ENCODE results near the gene COQ10A.

The COQ10A gene

DNA sequence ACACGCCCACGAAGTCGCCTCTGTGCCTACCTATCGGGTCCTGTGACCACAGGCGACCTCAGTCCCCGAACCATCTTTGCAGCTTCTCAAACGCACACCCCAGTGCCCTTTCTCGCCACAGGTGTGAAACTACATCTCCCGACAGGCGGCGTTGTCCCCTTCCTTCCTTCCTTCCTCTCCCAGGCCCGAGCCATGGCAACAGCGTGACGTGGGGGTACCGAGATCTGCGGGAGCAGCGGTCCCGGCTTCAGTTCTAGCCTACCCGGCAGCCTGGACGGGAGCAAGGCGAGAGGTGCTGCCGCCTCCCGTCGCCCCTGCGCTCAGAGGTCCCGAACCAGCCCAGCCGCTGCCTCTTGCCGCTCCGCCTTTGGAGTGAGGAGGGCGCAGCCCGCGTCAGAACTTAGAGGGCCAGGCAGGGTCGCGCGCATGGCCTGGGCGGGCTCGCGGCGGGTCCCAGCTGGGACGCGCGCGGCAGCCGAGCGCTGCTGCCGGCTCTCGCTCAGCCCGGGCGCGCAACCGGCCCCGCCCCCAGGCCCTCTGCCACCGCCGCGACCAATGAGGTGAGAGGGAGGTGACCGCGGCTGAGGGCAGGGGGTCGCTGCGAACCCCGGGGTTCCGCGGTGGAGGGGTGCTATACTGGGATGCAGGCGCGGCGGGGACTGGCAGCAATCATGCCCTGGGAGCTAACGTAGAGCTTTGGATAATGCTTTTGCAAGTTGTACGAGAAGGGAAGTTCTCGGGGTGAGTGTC lies at the start of gene COQ10A:
Gene COQ10A, plus strand, starts transcription at position 250 of the 750 bp plus-strand sequence. Its CDS starts 177 bp downstream, at position 427.
- peak; percentile 94 for DNase-seq (ENCODE audit: low spot score)
- no peak for TF ChIP-seq CTCF (IDR thresholded peaks at IDR 0.05; ENCODE audit: extremely low read depth, missing control alignments)

DNA sequence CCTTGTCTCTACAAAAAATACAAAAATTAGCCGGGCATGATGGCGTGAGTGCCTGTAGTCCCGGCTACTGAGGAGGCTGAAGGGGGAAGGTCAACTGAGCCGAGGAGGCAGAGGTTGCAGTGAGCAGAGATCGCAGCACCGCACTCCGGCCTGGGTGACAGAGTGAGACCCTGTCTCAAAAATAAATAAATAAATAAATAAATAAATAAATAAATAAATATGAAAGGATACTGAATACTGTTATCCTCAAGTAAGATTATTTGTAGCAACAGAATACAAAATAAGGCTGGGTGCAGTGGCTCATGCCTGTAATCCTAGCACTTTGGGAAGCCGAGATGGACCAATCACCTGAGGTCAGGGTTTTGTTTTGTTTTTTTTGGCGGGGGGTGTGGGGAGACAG lies 46.9 kb upstream of the COQ10A start:
- no peak for TF ChIP-seq CTCF (IDR thresholded peaks at IDR 0.05; ENCODE audit: extremely low read depth, missing control alignments)

GRCh38 chr12:56220611-56221231 lies 46.0 kb upstream of the COQ10A start:
- no peak for DNase-seq (ENCODE audit: low spot score)
- TF ChIP-seq CTCF (IDR thresholded peaks at IDR 0.05; ENCODE audit: extremely low read depth, missing control alignments), result no peak

More for the DNA sequence above, 46.9 kb upstream of the COQ10A start:
- DNase-seq (ENCODE audit: low spot score), result no peak

DNA sequence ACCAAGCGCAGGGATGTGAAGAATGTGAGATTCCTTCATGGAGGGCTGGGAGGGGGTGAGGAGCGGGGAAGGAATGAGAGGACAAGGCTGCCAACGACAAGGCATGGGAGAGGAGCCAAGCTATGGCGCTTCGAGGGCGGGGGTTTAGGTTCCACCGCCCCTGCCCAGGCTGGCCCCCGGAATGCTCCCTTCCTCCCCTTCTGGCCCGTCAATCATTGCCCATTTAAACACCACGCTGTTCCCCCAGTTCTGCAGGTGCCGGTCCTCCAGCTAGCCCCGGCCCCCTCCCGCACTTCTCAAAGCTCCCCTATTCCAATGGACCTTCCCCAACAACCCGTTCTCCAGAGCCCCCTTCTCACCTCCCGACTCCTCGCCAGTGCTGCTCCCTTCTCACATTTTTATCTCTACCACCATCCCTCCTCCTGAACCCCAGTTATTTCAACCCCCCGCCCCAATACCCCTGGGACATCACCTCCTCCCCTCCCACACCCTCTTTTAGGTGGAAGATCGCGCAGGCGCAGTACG lies 45.4 kb upstream of the COQ10A start:
- no peak for DNase-seq (ENCODE audit: low spot score)
- no peak for TF ChIP-seq CTCF (IDR thresholded peaks at IDR 0.05; ENCODE audit: extremely low read depth, missing control alignments)

DNA sequence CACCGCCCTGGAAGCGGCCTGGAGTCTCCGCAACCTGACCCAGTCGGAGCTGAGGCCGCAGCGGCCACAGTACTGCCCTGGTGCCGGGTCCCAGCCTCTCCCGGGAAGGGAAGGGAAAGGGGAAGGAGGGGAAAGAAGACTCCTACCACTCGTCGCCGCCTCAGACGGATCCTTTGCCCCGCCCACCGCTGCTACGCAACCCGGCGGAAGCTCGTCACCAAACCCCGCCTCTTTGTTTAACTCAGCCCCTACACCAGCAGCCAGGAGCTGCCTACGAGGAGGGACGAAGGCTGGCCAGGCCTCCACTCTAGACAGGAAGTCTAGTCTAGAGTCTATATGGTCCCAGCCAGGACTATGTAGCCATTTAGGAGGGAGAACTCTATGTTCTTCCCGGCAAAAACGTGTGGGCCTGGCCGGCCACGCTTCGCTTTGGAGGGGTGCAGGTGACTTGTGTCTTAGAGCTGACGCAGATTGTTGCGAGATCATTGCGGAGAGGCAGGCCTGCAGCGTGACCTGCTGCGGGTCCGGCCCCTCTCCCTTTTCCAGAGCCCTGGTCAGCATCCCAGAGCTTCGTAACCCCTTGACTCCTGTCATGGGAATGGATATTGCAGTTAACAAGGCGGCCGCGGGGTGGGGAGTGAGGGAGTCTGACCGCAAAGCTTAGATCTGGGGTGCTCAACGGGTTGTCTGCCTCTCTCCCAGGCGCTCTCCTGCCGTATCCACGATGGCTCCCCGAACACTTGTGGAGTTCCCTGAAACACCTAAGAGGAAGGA lies 44.8 kb upstream of the COQ10A start, which contains the start of gene RNF41:
Gene RNF41, minus strand, starts transcription at position 166 of the 774 bp plus-strand sequence. CDS start 7,875 bp downstream, outside the sequence.
- peak; percentile 96 for DNase-seq (ENCODE audit: low spot score)
- TF ChIP-seq CTCF (IDR thresholded peaks at IDR 0.05; ENCODE audit: extremely low read depth, missing control alignments), result no peak

- no peak for TF ChIP-seq CTCF (IDR thresholded peaks at IDR 0.05; ENCODE audit: extremely low read depth, missing control alignments)
- no peak for DNase-seq (ENCODE audit: low spot score)
Observed at GRCh38 chr12:56222531-56222895, 44.2 kb upstream of the COQ10A start.
